Measurements from ENCODE around the gene LIFR. TPM values are rescaled to one million over a fixed set of nuclear protein-coding genes. Genes with fewer than 3 reads are reported as not detected.

The LIFR gene
- total RNA-seq, 1 experiment from 2014 or later: 3.7 TPM

- POLR2A ChIA-PET: interaction anchor here (0.7 to 3.6 kb wide), 3 partner anchors 10 to 301 kb away, joined by 3 to 12 read pairs (median 3); partner anchors contain the start of gene LIFR
- Mint-ChIP-seq H3K4me3 (ENCODE audit: unreplicated experiment) (no peak overlapping the region), H3K36me3 (ENCODE audit: insufficient read depth, unreplicated experiment) (peaks cover 6% of the 10 kb centered on the region), H3K27me3 (ENCODE audit: insufficient read depth, unreplicated experiment) (no peaks in the 10 kb centered on the region), H3K9me3 (ENCODE audit: unreplicated experiment) (no peaks in the 10 kb centered on the region), H3K27ac (ENCODE audit: low read depth, unreplicated experiment) (no peak overlapping the region), H3K4me1 (ENCODE audit: insufficient read depth, unreplicated experiment) (peaks cover 5% of the 10 kb centered on the region)
- BruUV-seq (replicated peaks): no TSS peak
- intact Hi-C loops (cut with micrococcal nuclease): no loop called here
- CTCF ChIA-PET: interaction anchor here (0.5 to 2.5 kb wide), 7 partner anchors 102 to 601 kb away, joined by 3 to 16 read pairs (median 4); no protein-coding TSS in a partner anchor
- DNase-seq (ENCODE audit: unreplicated experiment): no peak
- TF ChIP-seq CTCF (IDR thresholded peaks at IDR 0.05; ENCODE audit: unreplicated experiment): no peak
These were observed 9.7 kb downstream of the LIFR start for GRCh38 chr5:38546691-38547146.

GRCh38 chr5:38543886-38544285, 12.6 kb downstream of the LIFR start:
- TF ChIP-seq CTCF (IDR thresholded peaks at IDR 0.05; ENCODE audit: unreplicated experiment): no peak
- DNase-seq (ENCODE audit: unreplicated experiment): no peak
- no peaks in the 10 kb centered on the region for H3K4me1 Mint-ChIP-seq (ENCODE audit: insufficient read depth, unreplicated experiment)
- BruUV-seq (replicated peaks): no TSS peak
- no peak overlapping the region for H3K4me3 Mint-ChIP-seq (ENCODE audit: unreplicated experiment)
- ChIA-PET CTCF (interaction anchor here (0.8 to 1.0 kb wide), 2 partner anchors 102 to 103 kb away, joined by 3 read pairs; no protein-coding TSS in a partner anchor), POLR2A (no interaction called here)
- H3K27ac Mint-ChIP-seq (ENCODE audit: low read depth, unreplicated experiment): no peak overlapping the region
- intact Hi-C loops (cut with micrococcal nuclease): no loop called here
- no peaks in the 10 kb centered on the region for H3K27me3 Mint-ChIP-seq (ENCODE audit: insufficient read depth, unreplicated experiment)
- H3K9me3 Mint-ChIP-seq (ENCODE audit: unreplicated experiment): no peaks in the 10 kb centered on the region
- peaks cover 6% of the 10 kb centered on the region for H3K36me3 Mint-ChIP-seq (ENCODE audit: insufficient read depth, unreplicated experiment)

- intact Hi-C loops (cut with micrococcal nuclease): no loop called here
- ChIA-PET POLR2A (interaction anchor here (1.0 kb wide), 1 partner anchor 67 kb away, joined by 3 read pairs; no protein-coding TSS in a partner anchor), CTCF (interaction anchor here (1.0 kb wide), 1 partner anchor 102 kb away, joined by 3 read pairs; no protein-coding TSS in a partner anchor)
- Mint-ChIP-seq H3K4me3 (ENCODE audit: unreplicated experiment) (no peak overlapping the region), H3K27ac (ENCODE audit: low read depth, unreplicated experiment) (no peak overlapping the region), H3K4me1 (ENCODE audit: insufficient read depth, unreplicated experiment) (no peaks in the 10 kb centered on the region), H3K9me3 (ENCODE audit: unreplicated experiment) (no peaks in the 10 kb centered on the region), H3K36me3 (ENCODE audit: insufficient read depth, unreplicated experiment) (peaks cover 6% of the 10 kb centered on the region), H3K27me3 (ENCODE audit: insufficient read depth, unreplicated experiment) (no peaks in the 10 kb centered on the region)
- no TSS peak for BruUV-seq (replicated peaks)
- no peak for TF ChIP-seq CTCF (IDR thresholded peaks at IDR 0.05; ENCODE audit: unreplicated experiment)
- DNase-seq (ENCODE audit: unreplicated experiment): no peak
These were observed 13.4 kb downstream of the LIFR start for GRCh38 chr5:38543074-38543473.

- Mint-ChIP-seq H3K27ac (ENCODE audit: low read depth, unreplicated experiment) (no peak overlapping the region), H3K27me3 (ENCODE audit: insufficient read depth, unreplicated experiment) (no peaks in the 10 kb centered on the region), H3K9me3 (ENCODE audit: unreplicated experiment) (no peaks in the 10 kb centered on the region), H3K36me3 (ENCODE audit: insufficient read depth, unreplicated experiment) (peaks cover 6% of the 10 kb centered on the region), H3K4me1 (ENCODE audit: insufficient read depth, unreplicated experiment) (peaks cover 6% of the 10 kb centered on the region), H3K4me3 (ENCODE audit: unreplicated experiment) (no peak overlapping the region)
- CTCF ChIA-PET: interaction anchor here (0.6 to 1.9 kb wide), 6 partner anchors 9 to 361 kb away, joined by 3 to 19 read pairs (median 4); no protein-coding TSS in a partner anchor
- TF ChIP-seq CTCF (IDR thresholded peaks at IDR 0.05; ENCODE audit: unreplicated experiment): no peak
- intact Hi-C loops (cut with micrococcal nuclease): no loop called here
- DNase-seq (ENCODE audit: unreplicated experiment): no peak
- BruUV-seq (replicated peaks): no TSS peak
- POLR2A ChIA-PET: interaction anchor here (2.9 kb wide), 1 partner anchor 9 kb away, joined by 10 read pairs; no protein-coding TSS in a partner anchor
These were observed 15.2 kb downstream of the LIFR start for GRCh38 chr5:38541174-38541725.

Measured in MCF 10A (cell line).